Calu3 (cell line): ENCODE results near the gene RBCK1. TPM values are rescaled to one million over a fixed set of nuclear protein-coding genes. Genes with fewer than 3 reads are reported as not detected.

Source experiments
- BruUV-seq: library from RNA; stranded (reverse); fragments of 400-500 nt; replicated peaks from 2 replicates; lab custom pipeline; 2021; lab: Mats Ljungman, UMichigan
- CTCF ChIA-PET: fragments of 300-600 bp; sonication (Branson Sonifier 250); formaldehyde crosslinking; loops from one replicate; lab custom pipeline; 2022; ENCODE audit warnings: antibody characterized with exemption; lab: Charles Lee
- DNase-seq: peaks from one replicate; pipeline ENCODE4 v3.0.0; 2022
- H3K27ac Mint-ChIP-seq: one replicate; pipeline ENCODE4 v1.8.0; 2022; ENCODE audit warnings: mixed read lengths; ENCODE audit not compliant: unreplicated experiment
- H3K27me3 Mint-ChIP-seq: one replicate; pipeline ENCODE4 v1.8.0; 2022; ENCODE audit warnings: mixed read lengths; ENCODE audit not compliant: unreplicated experiment
- H3K36me3 Mint-ChIP-seq: one replicate; pipeline ENCODE4 v1.8.0; 2022; ENCODE audit warnings: mild to moderate bottlenecking, moderate library complexity, mixed read lengths; ENCODE audit not compliant: insufficient read depth, unreplicated experiment
- H3K4me1 Mint-ChIP-seq: one replicate; pipeline ENCODE4 v1.8.0; 2022; ENCODE audit warnings: mild to moderate bottlenecking, low read depth, mixed read lengths; ENCODE audit not compliant: unreplicated experiment
- H3K4me3 Mint-ChIP-seq: one replicate; pipeline ENCODE4 v1.8.0; 2022; ENCODE audit warnings: mild to moderate bottlenecking, low read depth, moderate library complexity, mixed read lengths; ENCODE audit not compliant: unreplicated experiment
- H3K9me3 Mint-ChIP-seq: one replicate; pipeline ENCODE4 v1.8.0; 2022; ENCODE audit warnings: low read depth, mixed read lengths; ENCODE audit not compliant: unreplicated experiment
- CTCF ChIP-seq: fragments of 200-600 bp; IDR thresholded peaks from one replicate; pipeline ENCODE4 v1.8.0; 2022; ENCODE audit warnings: antibody characterized with exemption; ENCODE audit not compliant: unreplicated experiment
- intact Hi-C: fragments of 100-400 bp; cut with micrococcal nuclease; formaldehyde crosslinking; loops from one replicate; pipeline ENCODE4 v1.10.0; 2022; ENCODE audit not compliant: unreplicated experiment
- total RNA-seq: library from RNA; stranded (reverse); gene quantifications from 2 replicates; pipeline ENCODE4 v1.2.3, GENCODE V29; 2022

RBCK1 gene
- total RNA-seq, 1 experiment from 2014 or later: 142 TPM

- TF ChIP-seq CTCF: peak; percentile 24
- H3K4me3 Mint-ChIP-seq: peak overlapping the region; percentile 80
- peak; percentile 71 for DNase-seq
- H3K27me3 Mint-ChIP-seq: no peaks in the 10 kb centered on the region
- intact Hi-C loops: loop anchor here (5.0 kb wide), 1 partner anchor 45 kb away; no protein-coding TSS in a partner anchor
- CTCF ChIA-PET: interaction anchor here (0.6 to 1.2 kb wide), 6 partner anchors 23 to 45 kb away, joined by 3 to 8 read pairs (median 5); partner anchors contain the start of gene TRIB3
- H3K4me1 Mint-ChIP-seq: peaks cover 30% of the 10 kb centered on the region
- no peaks in the 10 kb centered on the region for H3K9me3 Mint-ChIP-seq
- peaks cover 69% of the 10 kb centered on the region for H3K36me3 Mint-ChIP-seq
- peak overlapping the region; percentile 98 for H3K27ac Mint-ChIP-seq
- BruUV-seq: TSS peak; percentile 77
Measured at GRCh38 chr20:407133-407952, 756 bp upstream of the RBCK1 start.

GRCh38 chr20:408843-409696 lies 971 bp downstream of the RBCK1 start:
- CTCF ChIA-PET: interaction anchor here (1.0 kb wide), 1 partner anchor 47 kb away, joined by 3 read pairs; no protein-coding TSS in a partner anchor
- Mint-ChIP-seq H3K27ac (peak overlapping the region; percentile 97), H3K4me3 (peak overlapping the region; percentile 80), H3K27me3 (no peaks in the 10 kb centered on the region), H3K4me1 (peaks cover 44% of the 10 kb centered on the region), H3K9me3 (no peaks in the 10 kb centered on the region), H3K36me3 (peaks cover 76% of the 10 kb centered on the region)
- TF ChIP-seq CTCF: no peak
- intact Hi-C loops: loop anchor here (5.0 kb wide), 1 partner anchor 47 kb away; no protein-coding TSS in a partner anchor
- no peak for DNase-seq
- no TSS peak for BruUV-seq

GRCh38 chr20:409697-410559 lies 1.8 kb downstream of the RBCK1 start:
- H3K27ac Mint-ChIP-seq: peak overlapping the region; percentile 97
- H3K9me3 Mint-ChIP-seq: no peaks in the 10 kb centered on the region
- CTCF ChIA-PET: interaction anchor here (0.7 to 1.0 kb wide), 2 partner anchors 47 to 48 kb away, joined by 3 read pairs; no protein-coding TSS in a partner anchor
- no peak for TF ChIP-seq CTCF
- peaks cover 80% of the 10 kb centered on the region for H3K36me3 Mint-ChIP-seq
- no peak for DNase-seq
- BruUV-seq: TSS peak; percentile 35
- H3K4me1 Mint-ChIP-seq: peaks cover 47% of the 10 kb centered on the region
- no peaks in the 10 kb centered on the region for H3K27me3 Mint-ChIP-seq
- H3K4me3 Mint-ChIP-seq: peak overlapping the region; percentile 80
- intact Hi-C loops: loop anchor here (5.0 kb wide), 1 partner anchor 48 kb away; no protein-coding TSS in a partner anchor
